Measurements from ENCODE around the gene FHIT.

Gene FHIT

GRCh38 chr3:60250810-60251209 lies 1000.4 kb downstream of the FHIT start:
- Histone ChIP-seq H3K36me3 (no peaks in the 10 kb centered on the region), H3K9me3 (no peaks in the 10 kb centered on the region), H3K4me1 (ENCODE audit: control insufficient read depth in 1 of 2, insufficient read depth in 1 of 2, low read depth in 1 of 2, low read length in 1 of 2) (no peaks in the 10 kb centered on the region), H3K27me3 (no peaks in the 10 kb centered on the region), H3K27ac (no peak overlapping the region), H3K4me3 (ENCODE audit: low read depth in 1 of 2, low read length in 1 of 2) (no peak overlapping the region)
- TF ChIP-seq CTCF (IDR thresholded peaks at IDR 0.05), result no peak

DNA sequence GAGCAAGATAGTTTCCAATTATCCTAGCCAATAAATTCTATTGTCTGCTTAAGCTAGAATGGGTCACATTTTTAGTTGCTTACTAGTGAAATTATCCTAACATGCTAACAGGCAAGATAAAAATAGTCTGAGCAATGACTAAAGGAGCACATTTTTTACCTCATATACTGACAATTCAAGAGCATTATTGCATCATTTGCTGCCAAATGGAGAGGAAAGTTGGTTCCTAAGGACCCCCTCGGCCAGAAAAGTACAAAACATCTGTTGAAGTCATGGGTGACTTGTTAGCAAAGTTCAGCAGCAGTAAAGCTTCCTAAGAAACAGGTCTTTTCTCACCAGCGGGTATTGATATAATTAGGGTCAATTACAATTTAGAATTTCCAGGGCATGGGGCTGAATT lies 1001.0 kb downstream of the FHIT start:
- Histone ChIP-seq H3K4me3 (ENCODE audit: low read depth in 1 of 2, low read length in 1 of 2) (no peak overlapping the region), H3K27me3 (no peaks in the 10 kb centered on the region), H3K9me3 (no peaks in the 10 kb centered on the region), H3K36me3 (no peaks in the 10 kb centered on the region), H3K4me1 (ENCODE audit: control insufficient read depth in 1 of 2, insufficient read depth in 1 of 2, low read depth in 1 of 2, low read length in 1 of 2) (no peaks in the 10 kb centered on the region), H3K27ac (no peak overlapping the region)
- no peak for TF ChIP-seq CTCF (IDR thresholded peaks at IDR 0.05)

GRCh38 chr3:60246361-60246760 lies 1004.9 kb downstream of the FHIT start:
- H3K27me3 ChIP-seq, result no peaks in the 10 kb centered on the region
- H3K4me1 ChIP-seq (ENCODE audit: control insufficient read depth in 1 of 2, insufficient read depth in 1 of 2, low read depth in 1 of 2, low read length in 1 of 2), result no peaks in the 10 kb centered on the region
- no peak overlapping the region for H3K27ac ChIP-seq
- no peaks in the 10 kb centered on the region for H3K36me3 ChIP-seq
- H3K9me3 ChIP-seq, result no peaks in the 10 kb centered on the region
- H3K4me3 ChIP-seq (ENCODE audit: low read depth in 1 of 2, low read length in 1 of 2), result no peak overlapping the region
- TF ChIP-seq CTCF (IDR thresholded peaks at IDR 0.05), result no peak

- H3K4me3 ChIP-seq (ENCODE audit: low read depth in 1 of 2, low read length in 1 of 2), result no peak overlapping the region
- TF ChIP-seq CTCF (IDR thresholded peaks at IDR 0.05), result no peak
- no peaks in the 10 kb centered on the region for H3K27me3 ChIP-seq
- no peaks in the 10 kb centered on the region for H3K9me3 ChIP-seq
- no peaks in the 10 kb centered on the region for H3K4me1 ChIP-seq (ENCODE audit: control insufficient read depth in 1 of 2, insufficient read depth in 1 of 2, low read depth in 1 of 2, low read length in 1 of 2)
- H3K36me3 ChIP-seq, result no peaks in the 10 kb centered on the region
- no peak overlapping the region for H3K27ac ChIP-seq
These were observed 1007.8 kb downstream of the FHIT start for GRCh38 chr3:60243456-60243855.

DNA sequence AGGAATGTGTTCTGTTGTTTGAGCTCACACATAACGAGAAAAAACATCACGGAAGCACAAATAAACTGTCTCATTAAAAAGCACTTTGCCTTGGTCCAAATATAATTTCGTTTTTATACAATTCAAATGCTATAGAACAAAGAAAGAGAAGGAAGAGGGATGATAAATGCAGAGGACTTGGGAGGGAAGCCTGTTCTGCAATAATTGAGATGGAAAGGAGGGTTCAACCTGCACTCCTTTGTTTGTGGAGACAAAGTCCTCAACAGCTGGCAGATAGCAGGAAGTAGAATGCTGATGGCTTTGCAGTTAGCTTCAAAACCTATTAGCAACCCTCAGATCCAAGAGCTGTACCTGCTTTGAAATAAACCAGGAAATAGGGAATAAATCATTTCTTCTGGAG lies 1010.8 kb downstream of the FHIT start:
- no peak for TF ChIP-seq CTCF (IDR thresholded peaks at IDR 0.05)
- no peaks in the 10 kb centered on the region for H3K36me3 ChIP-seq
- H3K27ac ChIP-seq, result no peak overlapping the region
- H3K27me3 ChIP-seq, result no peaks in the 10 kb centered on the region
- no peaks in the 10 kb centered on the region for H3K4me1 ChIP-seq (ENCODE audit: control insufficient read depth in 1 of 2, insufficient read depth in 1 of 2, low read depth in 1 of 2, low read length in 1 of 2)
- H3K4me3 ChIP-seq (ENCODE audit: low read depth in 1 of 2, low read length in 1 of 2), result no peak overlapping the region
- H3K9me3 ChIP-seq, result no peaks in the 10 kb centered on the region

- Histone ChIP-seq H3K4me1 (ENCODE audit: control insufficient read depth in 1 of 2, insufficient read depth in 1 of 2, low read depth in 1 of 2, low read length in 1 of 2) (no peaks in the 10 kb centered on the region), H3K9me3 (no peaks in the 10 kb centered on the region), H3K36me3 (no peaks in the 10 kb centered on the region), H3K4me3 (ENCODE audit: low read depth in 1 of 2, low read length in 1 of 2) (no peak overlapping the region), H3K27ac (no peak overlapping the region), H3K27me3 (no peaks in the 10 kb centered on the region)
- TF ChIP-seq CTCF (IDR thresholded peaks at IDR 0.05), result no peak
These were observed 1012.7 kb downstream of the FHIT start for GRCh38 chr3:60238550-60238949.

Data from neutrophil (primary cell).